OCI-LY7 (cell line): Measurements from ENCODE around the gene ALDH1L1.
A peak's percentile ranks its signal among the peaks of the same experiment; 100 is the strongest.

Experiments
- EZH2phosphoT487 ChIP-seq: fragments of 200-600 bp; sonication (generic); IDR thresholded peaks from 2 replicates; pipeline ENCODE4 v1.6.1; 2018; ENCODE audit warnings: low read depth, borderline replicate concordance, mild to moderate bottlenecking, mixed run types, antibody characterized with exemption, low read length, moderate library complexity, mixed read lengths
- TF ChIP-seq, protein P1 (sequence below): fragments of 200-600 bp; sonication (generic); conservative IDR thresholded peaks from 2 replicates; pipeline ENCODE4 v1.5.1; 2014; ENCODE audit warnings: mild to moderate bottlenecking, antibody characterized with exemption, low read length, moderate library complexity, mixed read lengths

- no peak for TF ChIP-seq EZH2phosphoT487
- TF ChIP-seq, protein P1, sequence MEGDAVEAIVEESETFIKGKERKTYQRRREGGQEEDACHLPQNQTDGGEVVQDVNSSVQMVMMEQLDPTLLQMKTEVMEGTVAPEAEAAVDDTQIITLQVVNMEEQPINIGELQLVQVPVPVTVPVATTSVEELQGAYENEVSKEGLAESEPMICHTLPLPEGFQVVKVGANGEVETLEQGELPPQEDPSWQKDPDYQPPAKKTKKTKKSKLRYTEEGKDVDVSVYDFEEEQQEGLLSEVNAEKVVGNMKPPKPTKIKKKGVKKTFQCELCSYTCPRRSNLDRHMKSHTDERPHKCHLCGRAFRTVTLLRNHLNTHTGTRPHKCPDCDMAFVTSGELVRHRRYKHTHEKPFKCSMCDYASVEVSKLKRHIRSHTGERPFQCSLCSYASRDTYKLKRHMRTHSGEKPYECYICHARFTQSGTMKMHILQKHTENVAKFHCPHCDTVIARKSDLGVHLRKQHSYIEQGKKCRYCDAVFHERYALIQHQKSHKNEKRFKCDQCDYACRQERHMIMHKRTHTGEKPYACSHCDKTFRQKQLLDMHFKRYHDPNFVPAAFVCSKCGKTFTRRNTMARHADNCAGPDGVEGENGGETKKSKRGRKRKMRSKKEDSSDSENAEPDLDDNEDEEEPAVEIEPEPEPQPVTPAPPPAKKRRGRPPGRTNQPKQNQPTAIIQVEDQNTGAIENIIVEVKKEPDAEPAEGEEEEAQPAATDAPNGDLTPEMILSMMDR: peak; percentile 81
These were observed 17.6 kb upstream of the ALDH1L1 start for GRCh38 chr3:126197854-126198584.
